Measurements from ENCODE around the gene GALK1. TPM values are rescaled to one million over a fixed set of nuclear protein-coding genes. Genes with fewer than 3 reads are reported as not detected.

GALK1 gene
- total and polyA plus RNA-seq, 2 of the 13 experiments (the other 11 are each of a cell fraction or from before 2014, with no cell fraction given), result 59.9 to 93.6 TPM

DNA sequence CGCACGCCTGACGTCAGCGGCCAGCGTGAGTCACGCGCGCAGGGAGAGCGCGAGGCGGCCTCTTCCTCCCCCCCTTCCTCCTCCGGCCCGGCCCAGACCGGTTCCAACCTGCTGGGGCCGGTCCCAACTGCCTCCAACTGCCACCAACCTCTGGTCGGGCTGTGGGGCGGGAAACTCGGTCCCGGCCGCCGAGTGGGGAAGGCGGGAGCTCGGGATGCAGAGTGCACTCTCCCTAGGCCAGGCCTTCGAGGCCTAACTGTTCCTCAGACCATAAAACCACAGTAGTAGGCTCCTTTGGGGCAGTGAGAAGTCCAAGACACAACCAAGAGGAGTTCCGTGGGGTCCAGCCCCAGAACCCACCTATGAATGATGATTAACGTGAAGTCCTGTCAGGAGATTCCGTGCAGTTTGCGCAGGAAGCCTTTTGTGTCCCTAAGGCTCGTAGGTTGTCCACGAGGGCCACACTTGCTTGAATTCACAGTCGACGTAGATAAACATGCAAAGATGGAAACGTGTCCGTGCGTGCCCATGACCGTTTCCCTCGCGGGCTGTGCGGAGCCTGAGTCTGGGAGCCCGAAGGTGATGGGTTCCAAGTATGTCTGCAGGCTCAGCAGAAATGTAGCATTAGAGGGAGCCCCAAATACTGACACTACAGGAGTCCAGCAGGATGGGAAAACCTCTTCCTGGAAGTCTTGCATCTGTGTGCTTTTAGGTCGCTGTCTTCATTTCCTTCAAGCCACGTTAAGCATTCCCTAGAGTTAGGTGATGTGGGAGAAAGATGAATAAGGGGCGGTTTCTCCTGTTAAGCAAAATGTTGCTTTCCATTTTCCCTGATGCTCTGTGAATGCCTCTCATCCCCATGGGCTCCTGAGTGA lies 20.3 kb upstream of the GALK1 start (continued):
- TF ChIP-seq, protein P1, sequence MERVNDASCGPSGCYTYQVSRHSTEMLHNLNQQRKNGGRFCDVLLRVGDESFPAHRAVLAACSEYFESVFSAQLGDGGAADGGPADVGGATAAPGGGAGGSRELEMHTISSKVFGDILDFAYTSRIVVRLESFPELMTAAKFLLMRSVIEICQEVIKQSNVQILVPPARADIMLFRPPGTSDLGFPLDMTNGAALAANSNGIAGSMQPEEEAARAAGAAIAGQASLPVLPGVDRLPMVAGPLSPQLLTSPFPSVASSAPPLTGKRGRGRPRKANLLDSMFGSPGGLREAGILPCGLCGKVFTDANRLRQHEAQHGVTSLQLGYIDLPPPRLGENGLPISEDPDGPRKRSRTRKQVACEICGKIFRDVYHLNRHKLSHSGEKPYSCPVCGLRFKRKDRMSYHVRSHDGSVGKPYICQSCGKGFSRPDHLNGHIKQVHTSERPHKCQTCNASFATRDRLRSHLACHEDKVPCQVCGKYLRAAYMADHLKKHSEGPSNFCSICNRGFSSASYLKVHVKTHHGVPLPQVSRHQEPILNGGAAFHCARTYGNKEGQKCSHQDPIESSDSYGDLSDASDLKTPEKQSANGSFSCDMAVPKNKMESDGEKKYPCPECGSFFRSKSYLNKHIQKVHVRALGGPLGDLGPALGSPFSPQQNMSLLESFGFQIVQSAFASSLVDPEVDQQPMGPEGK (CRISPR knock-in tag; IDR thresholded peaks at IDR 0.05), result 0 out of 2 replicates have a peak, but pooled peaks have one; percentile 28
- TF ChIP-seq, protein P2, sequence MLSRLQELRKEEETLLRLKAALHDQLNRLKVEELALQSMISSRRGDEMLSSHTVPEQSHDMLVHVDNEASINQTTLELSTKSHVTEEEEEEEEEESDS (CRISPR knock-in tag; IDR thresholded peaks at IDR 0.05; ENCODE audit: borderline replicate concordance), result 0 out of 2 replicates have a peak, but pooled peaks have one; percentile 49
- TF ChIP-seq ZNF572 (CRISPR knock-in tag; IDR thresholded peaks at IDR 0.05) (peak; percentile 89; the same call in 1 of the 2 replicates), ZNF543 (CRISPR knock-in tag; IDR thresholded peaks at IDR 0.05) (peak; percentile 85), HMGA1 (CRISPR knock-in tag; conservative IDR thresholded peaks at IDR 0.05) (no peak), ZNF713 (CRISPR knock-in tag; IDR thresholded peaks at IDR 0.05) (no peak; the same call in 1 of the 2 replicates), WIZ (CRISPR knock-in tag; IDR thresholded peaks at IDR 0.05) (peak; percentile 81; the same call in 1 of the 2 replicates), ZNF558 (CRISPR knock-in tag; IDR thresholded peaks at IDR 0.05; ENCODE audit: borderline replicate concordance) (peak; percentile 92; the same call in 1 of the 2 replicates), ZNF570 (CRISPR knock-in tag; IDR thresholded peaks at IDR 0.05; ENCODE audit: borderline replicate concordance) (no peak), ZNF782 (CRISPR knock-in tag; IDR thresholded peaks at IDR 0.05; ENCODE audit: borderline replicate concordance) (peak; percentile 64), RBFOX2 (IDR thresholded peaks at IDR 0.05; ENCODE audit: low read depth, low read length) (peak; percentile 93), ZFP90 (CRISPR knock-in tag; IDR thresholded peaks at IDR 0.05; ENCODE audit: borderline replicate concordance) (peak; percentile 17; the same call in 1 of the 2 replicates), FLYWCH1 (CRISPR knock-in tag; IDR thresholded peaks at IDR 0.05) (no peak), ZNF160 (CRISPR knock-in tag; IDR thresholded peaks at IDR 0.05) (peak; percentile 64)
- TF ChIP-seq, protein P3, sequence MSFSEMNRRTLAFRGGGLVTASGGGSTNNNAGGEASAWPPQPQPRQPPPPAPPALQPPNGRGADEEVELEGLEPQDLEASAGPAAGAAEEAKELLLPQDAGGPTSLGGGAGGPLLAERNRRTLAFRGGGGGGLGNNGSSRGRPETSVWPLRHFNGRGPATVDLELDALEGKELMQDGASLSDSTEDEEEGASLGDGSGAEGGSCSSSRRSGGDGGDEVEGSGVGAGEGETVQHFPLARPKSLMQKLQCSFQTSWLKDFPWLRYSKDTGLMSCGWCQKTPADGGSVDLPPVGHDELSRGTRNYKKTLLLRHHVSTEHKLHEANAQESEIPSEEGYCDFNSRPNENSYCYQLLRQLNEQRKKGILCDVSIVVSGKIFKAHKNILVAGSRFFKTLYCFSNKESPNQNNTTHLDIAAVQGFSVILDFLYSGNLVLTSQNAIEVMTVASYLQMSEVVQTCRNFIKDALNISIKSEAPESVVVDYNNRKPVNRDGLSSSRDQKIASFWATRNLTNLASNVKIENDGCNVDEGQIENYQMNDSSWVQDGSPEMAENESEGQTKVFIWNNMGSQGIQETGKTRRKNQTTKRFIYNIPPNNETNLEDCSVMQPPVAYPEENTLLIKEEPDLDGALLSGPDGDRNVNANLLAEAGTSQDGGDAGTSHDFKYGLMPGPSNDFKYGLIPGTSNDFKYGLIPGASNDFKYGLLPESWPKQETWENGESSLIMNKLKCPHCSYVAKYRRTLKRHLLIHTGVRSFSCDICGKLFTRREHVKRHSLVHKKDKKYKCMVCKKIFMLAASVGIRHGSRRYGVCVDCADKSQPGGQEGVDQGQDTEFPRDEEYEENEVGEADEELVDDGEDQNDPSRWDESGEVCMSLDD (CRISPR knock-in tag; IDR thresholded peaks at IDR 0.05; ENCODE audit: borderline replicate concordance), result peak; percentile 71; the same call in 1 of the 2 replicates
- TF ChIP-seq, protein P4, sequence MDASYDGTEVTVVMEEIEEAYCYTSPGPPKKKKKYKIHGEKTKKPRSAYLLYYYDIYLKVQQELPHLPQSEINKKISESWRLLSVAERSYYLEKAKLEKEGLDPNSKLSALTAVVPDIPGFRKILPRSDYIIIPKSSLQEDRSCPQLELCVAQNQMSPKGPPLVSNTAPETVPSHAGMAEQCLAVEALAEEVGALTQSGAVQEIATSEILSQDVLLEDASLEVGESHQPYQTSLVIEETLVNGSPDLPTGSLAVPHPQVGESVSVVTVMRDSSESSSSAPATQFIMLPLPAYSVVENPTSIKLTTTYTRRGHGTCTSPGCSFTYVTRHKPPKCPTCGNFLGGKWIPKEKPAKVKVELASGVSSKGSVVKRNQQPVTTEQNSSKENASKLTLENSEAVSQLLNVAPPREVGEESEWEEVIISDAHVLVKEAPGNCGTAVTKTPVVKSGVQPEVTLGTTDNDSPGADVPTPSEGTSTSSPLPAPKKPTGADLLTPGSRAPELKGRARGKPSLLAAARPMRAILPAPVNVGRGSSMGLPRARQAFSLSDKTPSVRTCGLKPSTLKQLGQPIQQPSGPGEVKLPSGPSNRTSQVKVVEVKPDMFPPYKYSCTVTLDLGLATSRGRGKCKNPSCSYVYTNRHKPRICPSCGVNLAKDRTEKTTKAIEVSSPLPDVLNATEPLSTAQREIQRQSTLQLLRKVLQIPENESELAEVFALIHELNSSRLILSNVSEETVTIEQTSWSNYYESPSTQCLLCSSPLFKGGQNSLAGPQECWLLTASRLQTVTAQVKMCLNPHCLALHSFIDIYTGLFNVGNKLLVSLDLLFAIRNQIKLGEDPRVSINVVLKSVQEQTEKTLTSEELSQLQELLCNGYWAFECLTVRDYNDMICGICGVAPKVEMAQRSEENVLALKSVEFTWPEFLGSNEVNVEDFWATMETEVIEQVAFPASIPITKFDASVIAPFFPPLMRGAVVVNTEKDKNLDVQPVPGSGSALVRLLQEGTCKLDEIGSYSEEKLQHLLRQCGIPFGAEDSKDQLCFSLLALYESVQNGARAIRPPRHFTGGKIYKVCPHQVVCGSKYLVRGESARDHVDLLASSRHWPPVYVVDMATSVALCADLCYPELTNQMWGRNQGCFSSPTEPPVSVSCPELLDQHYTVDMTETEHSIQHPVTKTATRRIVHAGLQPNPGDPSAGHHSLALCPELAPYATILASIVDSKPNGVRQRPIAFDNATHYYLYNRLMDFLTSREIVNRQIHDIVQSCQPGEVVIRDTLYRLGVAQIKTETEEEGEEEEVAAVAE (CRISPR knock-in tag; IDR thresholded peaks at IDR 0.05; ENCODE audit: borderline replicate concordance), result no peak

Measured in HepG2 (cell line).